B cell (primary cell): ENCODE results near the gene RASGEF1C. TPM values are rescaled to one million over a fixed set of nuclear protein-coding genes. Genes with fewer than 3 reads are reported as not detected.

Experiments used
- ATAC-seq: fragments of 200-7000 bp; cut with Tn5 transposase; one replicate; pipeline ENCODE4 v1.10.0; 2021; ENCODE audit warnings: low read depth, mild to moderate bottlenecking, moderate number of reproducible peaks, moderate library complexity
- CTCF ChIA-PET: fragments of 350-600 bp; sonication (Branson Sonifier 250); formaldehyde crosslinking; loops from one replicate; lab custom pipeline; 2021; ENCODE audit warnings: antibody characterized with exemption, inconsistent platforms; lab: Charles Lee
- POLR2A ChIA-PET: fragments of 350-600 bp; sonication (Branson Sonifier 250); formaldehyde crosslinking; loops from one replicate; lab custom pipeline; 2021; ENCODE audit warnings: antibody characterized with exemption; lab: Charles Lee
- DNase-seq: peaks from one replicate; pipeline ENCODE4 v3.0.0; 2013
- H2AFZ ChIP-seq: 2 replicates; pipeline ENCODE4 v1.6.1; 2012; ENCODE audit warnings: mild to moderate bottlenecking, low read depth, low read length; ENCODE audit not compliant: insufficient read depth, poor library complexity, severe bottlenecking
- H3K27ac ChIP-seq, 2 donors: 1 replicate in 1 of 2; 2 replicates in 1 of 2; pipeline ENCODE4 v1.5.1; 2012 to 2013; ENCODE audit warnings: low read length in 2 of 2, mild to moderate bottlenecking in 2 of 2, moderate library complexity in 1 of 2
- H3K27me3 ChIP-seq, 4 experiments: fragments of 200-600 bp in 1 of 4; sonication (generic) in 1 of 4; replicated peaks in 1 of 4; 1 replicate in 2 of 4; 2 replicates in 2 of 4; pipeline versions ENCODE4 v1.6.1 to v1.7.0; 2013 to 2016; ENCODE audit warnings: low read length in 3 of 4, mild to moderate bottlenecking in 2 of 4, mixed read lengths in 1 of 4, moderate library complexity in 1 of 4; ENCODE audit not compliant: insufficient read depth in 4 of 4, control insufficient read depth in 3 of 4; ENCODE audit errors: control extremely low read depth in 1 of 4
- H3K36me3 ChIP-seq, 2 experiments: replicated peaks in 1 of 2; 1 replicate in 1 of 2; 2 replicates in 1 of 2; pipeline versions ENCODE4 v1.6.1 to v1.7.1; 2013; ENCODE audit warnings: low read length in 1 of 2; ENCODE audit not compliant: insufficient read depth in 2 of 2, control insufficient read depth in 1 of 2; ENCODE audit errors: control extremely low read depth in 1 of 2, extremely low read depth in 1 of 2
- H3K4me1 ChIP-seq, 2 donors: fragments of 200-600 bp in 1 of 2; sonication (generic) in 1 of 2; 1 replicate in 1 of 2; 2 replicates in 1 of 2; pipeline versions ENCODE4 v1.5.1 to v1.6.1; 2013 to 2017; ENCODE audit warnings: low read length in 2 of 2; ENCODE audit not compliant: control insufficient read depth in 2 of 2, insufficient read depth in 2 of 2
- H3K4me2 ChIP-seq: replicated peaks from 2 replicates; pipeline ENCODE3; 2012; ENCODE audit warnings: mild to moderate bottlenecking, low read depth, low read length; ENCODE audit not compliant: poor library complexity, severe bottlenecking
- H3K4me3 ChIP-seq, 5 experiments: fragments of 200-600 bp in 1 of 5; sonication (generic) in 1 of 5; 1 replicate in 3 of 5; 2 replicates in 2 of 5; pipeline versions ENCODE4 v1.5.1 to v1.7.0; 2011 to 2016; ENCODE audit warnings: low read length in 4 of 5, mild to moderate bottlenecking in 4 of 5, low read depth in 2 of 5, control low read depth in 1 of 5, moderate library complexity in 1 of 5; ENCODE audit not compliant: insufficient read depth in 1 of 5; ENCODE audit errors: control extremely low read depth in 1 of 5, extremely low read depth in 1 of 5
- H3K79me2 ChIP-seq: fragments of 200-600 bp; sonication (generic); one replicate; pipeline ENCODE4 v1.6.0; 2016; ENCODE audit warnings: low read length; ENCODE audit not compliant: control insufficient read depth, insufficient read depth
- H3K9ac ChIP-seq: fragments of 200-600 bp; sonication (generic); 2 replicates; pipeline ENCODE4 v1.6.1; 2017; ENCODE audit warnings: mild to moderate bottlenecking, low read length, moderate library complexity
- H3K9me3 ChIP-seq, 3 donors: one replicate each; pipeline versions ENCODE4 v1.6.1 to v1.7.1; 2013; ENCODE audit warnings: low read length in 2 of 3; ENCODE audit not compliant: control insufficient read depth in 2 of 3, insufficient read depth in 1 of 3; ENCODE audit errors: control extremely low read depth in 1 of 3
- H4K20me1 ChIP-seq: 2 replicates; pipeline ENCODE4 v1.6.0; 2012; ENCODE audit warnings: mild to moderate bottlenecking, low read length; ENCODE audit not compliant: insufficient read depth, control insufficient read depth, poor library complexity, severe bottlenecking
- H3K27ac Mint-ChIP-seq: one replicate; pipeline ENCODE4 v1.8.0; 2021; ENCODE audit warnings: mixed read lengths
- H3K27me3 Mint-ChIP-seq: one replicate; pipeline ENCODE4 v1.8.0; 2021; ENCODE audit warnings: mixed read lengths
- H3K4me1 Mint-ChIP-seq: one replicate; pipeline ENCODE4 v1.8.0; 2021; ENCODE audit warnings: mixed read lengths
- H3K4me3 Mint-ChIP-seq: one replicate; pipeline ENCODE4 v1.8.0; 2021; ENCODE audit warnings: mixed read lengths
- H3K9me3 Mint-ChIP-seq: one replicate; pipeline ENCODE4 v1.8.0; 2022; ENCODE audit warnings: mixed read lengths; ENCODE audit not compliant: insufficient read depth
- EZH2 ChIP-seq: IDR thresholded peaks from 2 replicates; pipeline ENCODE4 v1.6.1; 2012; ENCODE audit warnings: borderline replicate concordance, low read depth, mild to moderate bottlenecking, moderate library complexity, low read length; ENCODE audit not compliant: insufficient read depth, poor library complexity, severe bottlenecking
- WGBS: methylation state at CpG from one replicate; pipeline ENCODE4 v1.1.5; 2013; ENCODE audit warnings: missing lambda C conversion rate; ENCODE audit not compliant: insufficient coverage; 5-methylcytosine and 5-hydroxymethylcytosine counted together
- intact Hi-C: fragments of 100-400 bp; cut with micrococcal nuclease; formaldehyde crosslinking; loops from one replicate; pipeline ENCODE4 v1.10.0; 2022
- polyA plus RNA-seq: library from polyadenylated mRNA; depleted of rRNA; stranded (reverse); fragments of >200 nt; gene quantifications from 2 replicates; pipeline ENCODE4 v1.2.3, GENCODE V29; 2012
- total RNA-seq, 2 donors: library from RNA; stranded (reverse); fragments of 120-200 nt in 1 of 2; gene quantifications; 1 replicate in 1 of 2; 2 replicates in 1 of 2; pipeline versions ENCODE4 v1.2.3 to v1.2.4, GENCODE V29; 2013 to 2022
- TF ChIP-seq, protein P1 (sequence below): fragments of 200-600 bp; IDR thresholded peaks from one replicate; pipeline ENCODE4 v1.8.0; 2022; ENCODE audit warnings: antibody characterized with exemption, mild to moderate bottlenecking

The RASGEF1C gene
- total and polyA plus RNA-seq, 2 donors (not counting 1 experiment from before 2014, with no cell fraction given) = not detected

DNA sequence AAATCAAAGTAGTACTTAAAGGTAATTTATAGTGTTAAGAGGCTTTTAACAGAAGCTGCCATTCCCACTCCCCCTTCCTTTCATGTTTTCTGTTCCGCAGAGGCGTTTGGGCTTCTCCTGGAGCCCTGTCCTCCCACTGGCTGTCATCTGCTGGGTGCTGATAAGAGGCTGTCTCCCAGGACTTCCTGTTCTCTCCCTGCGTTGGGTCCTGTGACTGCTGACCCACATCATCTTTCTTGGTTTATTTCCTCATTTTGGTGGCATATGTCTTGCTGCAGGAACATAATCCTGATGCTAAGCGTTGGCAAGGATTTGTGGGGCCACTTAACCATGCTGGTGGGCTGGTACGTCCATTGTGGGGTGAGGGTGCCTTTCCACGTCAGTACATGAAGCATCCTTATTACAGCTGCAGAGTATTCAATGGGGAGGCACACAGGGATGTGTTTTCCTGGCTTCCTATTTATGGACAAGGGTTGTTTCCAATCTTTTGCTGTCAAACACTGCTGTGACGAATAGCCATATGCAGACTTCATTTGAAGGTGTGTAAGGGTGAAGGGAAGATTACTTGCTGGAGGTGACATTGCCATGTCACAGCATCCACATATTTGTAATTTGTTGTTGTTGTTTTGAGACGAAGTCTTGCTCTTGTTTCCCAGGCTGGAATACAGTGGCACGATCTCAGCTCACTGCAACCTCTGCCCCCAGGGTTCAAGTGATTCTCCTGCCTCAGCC is 115.2 kb downstream of the RASGEF1C start:
- peaks cover 3 to 11% of the 10 kb centered on the region in 2 donors for H3K4me1 ChIP-seq
- CTCF ChIA-PET = no interaction called here
- no peak overlapping the region for H3K4me3 ChIP-seq
- H3K36me3 ChIP-seq = no peaks in the 10 kb centered on the region
- no peaks in the 10 kb centered on the region for H3K79me2 ChIP-seq
- no peaks in the 10 kb centered on the region for H3K9me3 ChIP-seq
- TF ChIP-seq, protein P1, sequence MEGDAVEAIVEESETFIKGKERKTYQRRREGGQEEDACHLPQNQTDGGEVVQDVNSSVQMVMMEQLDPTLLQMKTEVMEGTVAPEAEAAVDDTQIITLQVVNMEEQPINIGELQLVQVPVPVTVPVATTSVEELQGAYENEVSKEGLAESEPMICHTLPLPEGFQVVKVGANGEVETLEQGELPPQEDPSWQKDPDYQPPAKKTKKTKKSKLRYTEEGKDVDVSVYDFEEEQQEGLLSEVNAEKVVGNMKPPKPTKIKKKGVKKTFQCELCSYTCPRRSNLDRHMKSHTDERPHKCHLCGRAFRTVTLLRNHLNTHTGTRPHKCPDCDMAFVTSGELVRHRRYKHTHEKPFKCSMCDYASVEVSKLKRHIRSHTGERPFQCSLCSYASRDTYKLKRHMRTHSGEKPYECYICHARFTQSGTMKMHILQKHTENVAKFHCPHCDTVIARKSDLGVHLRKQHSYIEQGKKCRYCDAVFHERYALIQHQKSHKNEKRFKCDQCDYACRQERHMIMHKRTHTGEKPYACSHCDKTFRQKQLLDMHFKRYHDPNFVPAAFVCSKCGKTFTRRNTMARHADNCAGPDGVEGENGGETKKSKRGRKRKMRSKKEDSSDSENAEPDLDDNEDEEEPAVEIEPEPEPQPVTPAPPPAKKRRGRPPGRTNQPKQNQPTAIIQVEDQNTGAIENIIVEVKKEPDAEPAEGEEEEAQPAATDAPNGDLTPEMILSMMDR = no peak
- no peak for TF ChIP-seq EZH2
- no peak for ATAC-seq
- no peak overlapping the region for H3K9ac ChIP-seq
- H4K20me1 ChIP-seq = no peaks in the 10 kb centered on the region
- POLR2A ChIA-PET = no interaction called here
- no peak overlapping the region for H3K27ac ChIP-seq
- H2AFZ ChIP-seq = no peak overlapping the region
- 32% methylated on average over 6 of the region's 9 CpGs for WGBS
- DNase-seq = no peak
- H3K27me3 ChIP-seq = peaks cover 0 to 8% (median 3%) of the 10 kb centered on the region in 4 experiments
- Mint-ChIP-seq H3K4me1 (peaks cover 12% of the 10 kb centered on the region), H3K4me3 (no peak overlapping the region), H3K9me3 (no peaks in the 10 kb centered on the region), H3K27ac (no peak overlapping the region), H3K27me3 (peaks cover 16% of the 10 kb centered on the region)
- intact Hi-C loops = loop anchor here (5.0 kb wide), 1 partner anchor 122 kb away; no protein-coding TSS in a partner anchor
- H3K4me2 ChIP-seq = no peak overlapping the region

DNA sequence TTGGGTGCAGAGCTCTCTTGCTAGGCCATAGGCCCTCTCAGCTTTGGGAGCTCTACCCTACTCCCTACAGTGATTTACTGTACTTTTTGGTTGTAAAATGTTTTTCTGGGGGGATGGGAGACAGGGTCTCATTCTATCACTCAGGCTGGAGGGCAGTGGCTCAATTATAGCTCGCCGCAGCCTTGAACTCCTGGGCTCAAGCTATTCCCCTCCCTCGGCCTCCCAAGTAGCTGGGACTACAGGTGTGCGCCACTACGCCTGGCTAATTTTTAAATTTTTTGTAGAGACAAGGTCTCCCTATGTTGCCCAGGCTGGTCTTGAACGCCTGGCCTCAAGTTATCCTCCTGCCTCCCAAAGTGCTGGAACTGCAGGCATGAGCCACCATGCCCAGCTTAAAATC is 115.8 kb downstream of the RASGEF1C start:
- Histone ChIP-seq H3K4me3 (no peak overlapping the region), H3K27ac (no peak overlapping the region), H3K4me1 (peaks cover 3 to 11% of the 10 kb centered on the region in 2 donors), H3K9me3 (no peaks in the 10 kb centered on the region), H2AFZ (no peak overlapping the region), H3K4me2 (no peak overlapping the region), H3K36me3 (no peaks in the 10 kb centered on the region), H3K27me3 (peaks cover 0 to 8% (median 3%) of the 10 kb centered on the region in 4 experiments), H3K9ac (no peak overlapping the region), H4K20me1 (no peaks in the 10 kb centered on the region), H3K79me2 (no peaks in the 10 kb centered on the region)
- POLR2A ChIA-PET = no interaction called here
- intact Hi-C loops = loop anchor here (5.0 kb wide), 1 partner anchor 121 kb away; no protein-coding TSS in a partner anchor
- WGBS = 94% methylated on average over 3 of the region's 6 CpGs
- CTCF ChIA-PET = interaction anchor here (0.7 to 3.4 kb wide), 3 partner anchors 11 to 291 kb away, joined by 3 to 10 read pairs (median 8); no protein-coding TSS in a partner anchor
- no peaks in the 10 kb centered on the region for H3K9me3 Mint-ChIP-seq
- H3K27me3 Mint-ChIP-seq = peaks cover 16% of the 10 kb centered on the region
- DNase-seq (no peak), ATAC-seq (no peak)
- peaks cover 12% of the 10 kb centered on the region for H3K4me1 Mint-ChIP-seq
- H3K4me3 Mint-ChIP-seq = no peak overlapping the region
- TF ChIP-seq, protein P1 = no peak
- no peak for TF ChIP-seq EZH2
- H3K27ac Mint-ChIP-seq = no peak overlapping the region
